Activated CD8-positive, alpha-beta T cell treated with anti-CD3 and anti-CD28 coated beads, Interleukin-2, amount 10 ng/mL, durations not matched to agents 7 days and 5 days (primary cell): ENCODE measurements around the gene RGSL1. TPM values are rescaled to one million over a fixed set of nuclear protein-coding genes. Genes with fewer than 3 reads are reported as not detected.

Source experiments
- ATAC-seq: fragments of 150-1000 bp; cut with Tn5 transposase; one replicate; pipeline ENCODE4 v1.10.0; 2021; ENCODE audit warnings: moderate library complexity
- CTCF ChIA-PET: fragments of 350-600 bp; sonication (Branson Sonifier 250); formaldehyde crosslinking; loops from one replicate; lab custom pipeline; 2021; ENCODE audit warnings: antibody characterized with exemption; lab: Charles Lee
- POLR2A ChIA-PET: fragments of 350-600 bp; sonication (Branson Sonifier 250); formaldehyde crosslinking; loops from one replicate; lab custom pipeline; 2021; ENCODE audit warnings: antibody characterized with exemption; lab: Charles Lee
- DNase-seq: peaks from one replicate; pipeline ENCODE4 v3.0.0-alpha.2; 2020
- H3K27ac Mint-ChIP-seq: one replicate; pipeline ENCODE4 v1.8.0; 2021; ENCODE audit warnings: mild to moderate bottlenecking, mixed read lengths
- H3K27me3 Mint-ChIP-seq: one replicate; pipeline ENCODE4 v1.8.0; 2021; ENCODE audit warnings: low read depth, mixed read lengths
- H3K36me3 Mint-ChIP-seq: one replicate; pipeline ENCODE4 v1.8.0; 2021; ENCODE audit warnings: low read depth, mixed read lengths
- H3K4me1 Mint-ChIP-seq: one replicate; pipeline ENCODE4 v1.8.0; 2021; ENCODE audit warnings: low read depth, mixed read lengths
- H3K4me3 Mint-ChIP-seq: one replicate; pipeline ENCODE4 v1.8.0; 2021; ENCODE audit warnings: mild to moderate bottlenecking, mixed read lengths
- H3K9me3 Mint-ChIP-seq: one replicate; pipeline ENCODE4 v1.8.0; 2022; ENCODE audit warnings: mixed read lengths; ENCODE audit not compliant: insufficient read depth
- total RNA-seq, 2 experiments: library from RNA; stranded (reverse); gene quantifications; one replicate each; pipeline ENCODE4 v1.2.3, GENCODE V29; 2021

The RGSL1 gene
- total RNA-seq, 2 experiments from 2014 or later = not detected

- DNase-seq (no peak), ATAC-seq (no peak)
- no peak overlapping the region for H3K27ac Mint-ChIP-seq
- H3K27me3 Mint-ChIP-seq = no peaks in the 10 kb centered on the region
- no peak overlapping the region for H3K4me3 Mint-ChIP-seq
- ChIA-PET POLR2A (no interaction called here), CTCF (interaction anchor here (1.1 kb wide), 1 partner anchor 13 kb away, joined by 3 read pairs; no protein-coding TSS in a partner anchor)
- H3K4me1 Mint-ChIP-seq = no peaks in the 10 kb centered on the region
- H3K36me3 Mint-ChIP-seq = peaks cover 40% of the 10 kb centered on the region
- H3K9me3 Mint-ChIP-seq = no peaks in the 10 kb centered on the region
Measured at GRCh38 chr1:182575540-182576149, 125.7 kb downstream of the RGSL1 start.

GRCh38 chr1:182580736-182581135, 130.8 kb downstream of the RGSL1 start:
- H3K27me3 Mint-ChIP-seq = no peaks in the 10 kb centered on the region
- H3K36me3 Mint-ChIP-seq = peaks cover 47% of the 10 kb centered on the region
- no peaks in the 10 kb centered on the region for H3K9me3 Mint-ChIP-seq
- DNase-seq (no peak), ATAC-seq (no peak)
- POLR2A ChIA-PET = interaction anchor here (1.2 kb wide), 1 partner anchor 8 kb away, joined by 4 read pairs; the partner anchor contains the start of gene RNASEL
- CTCF ChIA-PET = no interaction called here
- H3K27ac Mint-ChIP-seq = no peak overlapping the region
- H3K4me1 Mint-ChIP-seq = peaks cover 4% of the 10 kb centered on the region
- H3K4me3 Mint-ChIP-seq = no peak overlapping the region

- ChIA-PET POLR2A (no interaction called here), CTCF (interaction anchor here (1.2 to 10.1 kb wide), 2 partner anchors 13 to 442 kb away, joined by 5 to 120 read pairs; no protein-coding TSS in a partner anchor)
- H3K9me3 Mint-ChIP-seq = no peaks in the 10 kb centered on the region
- no peaks in the 10 kb centered on the region for H3K27me3 Mint-ChIP-seq
- H3K4me1 Mint-ChIP-seq = peaks cover 17% of the 10 kb centered on the region
- no peak for ATAC-seq
- no peak overlapping the region for H3K27ac Mint-ChIP-seq
- DNase-seq = no peak
- H3K36me3 Mint-ChIP-seq = peaks cover 34% of the 10 kb centered on the region
- no peak overlapping the region for H3K4me3 Mint-ChIP-seq
Measured at GRCh38 chr1:182584746-182585145, 134.8 kb downstream of the RGSL1 start.

GRCh38 chr1:182586380-182586779, 136.4 kb downstream of the RGSL1 start:
- Mint-ChIP-seq H3K27me3 (no peaks in the 10 kb centered on the region), H3K9me3 (no peaks in the 10 kb centered on the region), H3K4me1 (peaks cover 17% of the 10 kb centered on the region), H3K4me3 (no peak overlapping the region), H3K36me3 (peaks cover 22% of the 10 kb centered on the region), H3K27ac (no peak overlapping the region)
- CTCF ChIA-PET = interaction anchor here (10.1 kb wide), 1 partner anchor 12 kb away, joined by 120 read pairs; no protein-coding TSS in a partner anchor
- DNase-seq = no peak
- POLR2A ChIA-PET = interaction anchor here (0.5 kb wide), 1 partner anchor 231 kb away, joined by 3 read pairs; no protein-coding TSS in a partner anchor
- no peak for ATAC-seq

- POLR2A ChIA-PET = no interaction called here
- CTCF ChIA-PET = interaction anchor here (4.5 to 10.1 kb wide), 2 partner anchors 11 to 200 kb away, joined by 21 to 120 read pairs; no protein-coding TSS in a partner anchor
- Mint-ChIP-seq H3K4me1 (peaks cover 17% of the 10 kb centered on the region), H3K36me3 (peaks cover 19% of the 10 kb centered on the region), H3K4me3 (no peak overlapping the region), H3K27me3 (peaks cover 2% of the 10 kb centered on the region), H3K27ac (no peak overlapping the region), H3K9me3 (no peaks in the 10 kb centered on the region)
- DNase-seq (no peak), ATAC-seq (no peak)
Measured at GRCh38 chr1:182587093-182587492, 137.1 kb downstream of the RGSL1 start.

GRCh38 chr1:182587666-182588499, 137.9 kb downstream of the RGSL1 start:
- DNase-seq (no peak), ATAC-seq (peak; percentile 12)
- Mint-ChIP-seq H3K27ac (peak overlapping the region; percentile 98), H3K4me1 (peaks cover 17% of the 10 kb centered on the region), H3K36me3 (peaks cover 15% of the 10 kb centered on the region), H3K4me3 (peak overlapping the region; percentile 83), H3K9me3 (no peaks in the 10 kb centered on the region), H3K27me3 (peaks cover 2% of the 10 kb centered on the region)
- ChIA-PET CTCF (interaction anchor here (0.7 to 10.1 kb wide), 14 partner anchors 10 to 507 kb away, joined by 3 to 120 read pairs (median 3); partner anchors contain the start of gene NPL), POLR2A (interaction anchor here (0.6 to 2.7 kb wide), 6 partner anchors 8 to 410 kb away, joined by 3 to 12 read pairs (median 4); partner anchors contain the start of gene DHX9)

- Mint-ChIP-seq H3K36me3 (peaks cover 10% of the 10 kb centered on the region), H3K4me3 (peak within 1 kb of the TSS; percentile 83), H3K9me3 (no peaks in the 10 kb centered on the region), H3K27me3 (peaks cover 5% of the 10 kb centered on the region), H3K27ac (peak within 1 kb of the TSS; percentile 98), H3K4me1 (peaks cover 17% of the 10 kb centered on the region)
- DNase-seq = peak; percentile 65
- ATAC-seq = peak; percentile 94
- CTCF ChIA-PET = interaction anchor here (0.7 to 10.1 kb wide), 15 partner anchors 9 to 508 kb away, joined by 3 to 120 read pairs (median 3); partner anchors contain the start of gene NPL
- POLR2A ChIA-PET = interaction anchor here (0.6 to 2.7 kb wide), 8 partner anchors 9 to 411 kb away, joined by 3 to 12 read pairs (median 4); partner anchors contain the start of gene DHX9
Measured at GRCh38 chr1:182588500-182589396, 138.8 kb downstream of the RGSL1 start, which contains the start of gene RNASEL. Gene RNASEL (minus strand): TSS chr1:182589256. CDS start chr1:182586806, 2,450 bp downstream.

GRCh38 chr1:182589520-182589919, 139.6 kb downstream of the RGSL1 start:
- POLR2A ChIA-PET = interaction anchor here (1.2 to 2.7 kb wide), 4 partner anchors 8 to 196 kb away, joined by 4 to 12 read pairs (median 5); no protein-coding TSS in a partner anchor
- DNase-seq (no peak), ATAC-seq (no peak)
- Mint-ChIP-seq H3K36me3 (peaks cover 10% of the 10 kb centered on the region), H3K9me3 (no peaks in the 10 kb centered on the region), H3K27me3 (peaks cover 5% of the 10 kb centered on the region), H3K27ac (peak overlapping the region; percentile 98), H3K4me3 (peak overlapping the region; percentile 83), H3K4me1 (peaks cover 17% of the 10 kb centered on the region)
- CTCF ChIA-PET = interaction anchor here (1.0 to 10.1 kb wide), 6 partner anchors 9 to 446 kb away, joined by 3 to 120 read pairs (median 16); no protein-coding TSS in a partner anchor

- Mint-ChIP-seq H3K27me3 (peaks cover 5% of the 10 kb centered on the region), H3K4me1 (peaks cover 13% of the 10 kb centered on the region), H3K36me3 (peaks cover 7% of the 10 kb centered on the region), H3K9me3 (no peaks in the 10 kb centered on the region), H3K4me3 (peak overlapping the region; percentile 83), H3K27ac (peak overlapping the region; percentile 22)
- DNase-seq (no peak), ATAC-seq (no peak)
- ChIA-PET CTCF (interaction anchor here (1.1 to 10.1 kb wide), 5 partner anchors 8 to 446 kb away, joined by 3 to 120 read pairs (median 21); no protein-coding TSS in a partner anchor), POLR2A (interaction anchor here (1.7 to 2.7 kb wide), 2 partner anchors 8 to 26 kb away, joined by 6 to 12 read pairs; no protein-coding TSS in a partner anchor)
Measured at GRCh38 chr1:182589931-182590330, 140.0 kb downstream of the RGSL1 start.

GRCh38 chr1:182595641-182596240, 145.8 kb downstream of the RGSL1 start:
- no peaks in the 10 kb centered on the region for H3K9me3 Mint-ChIP-seq
- H3K4me3 Mint-ChIP-seq = no peak overlapping the region
- peaks cover 4% of the 10 kb centered on the region for H3K36me3 Mint-ChIP-seq
- H3K27me3 Mint-ChIP-seq = peaks cover 8% of the 10 kb centered on the region
- CTCF ChIA-PET = interaction anchor here (0.7 to 17.9 kb wide), 31 partner anchors 8 to 511 kb away, joined by 3 to 899 read pairs (median 4); partner anchors contain the start of genes NPL, RGS16 and RNASEL
- ATAC-seq (peak; percentile 37), DNase-seq (peak; percentile 72)
- POLR2A ChIA-PET = no interaction called here
- H3K27ac Mint-ChIP-seq = no peak overlapping the region
- H3K4me1 Mint-ChIP-seq = peaks cover 7% of the 10 kb centered on the region
